Measurements from ENCODE around the gene PGM2. TPM values are rescaled to one million over a fixed set of nuclear protein-coding genes. Genes with fewer than 3 reads are reported as not detected.

Gene PGM2
- total RNA-seq, 2 experiments from 2014 or later: 49.2 to 54.5 TPM

- Mint-ChIP-seq H3K36me3 (ENCODE audit: low read depth) (peaks cover 42% of the 10 kb centered on the region), H3K9me3 (ENCODE audit: insufficient read depth) (no peaks in the 10 kb centered on the region), H3K27me3 (ENCODE audit: low read depth) (no peaks in the 10 kb centered on the region), H3K27ac (no peak overlapping the region), H3K4me1 (ENCODE audit: low read depth) (peaks cover 3% of the 10 kb centered on the region), H3K4me3 (no peak overlapping the region)
- DNase-seq (no peak), ATAC-seq (no peak)
- POLR2A ChIA-PET: no interaction called here
- CTCF ChIA-PET: no interaction called here
Measured at GRCh38 chr4:37904824-37905223, 78.3 kb downstream of the PGM2 start.

GRCh38 chr4:37905533-37906169, 79.2 kb downstream of the PGM2 start:
- H3K4me1 Mint-ChIP-seq (ENCODE audit: low read depth): peaks cover 3% of the 10 kb centered on the region
- H3K27me3 Mint-ChIP-seq (ENCODE audit: low read depth): no peaks in the 10 kb centered on the region
- DNase-seq: no peak
- ChIA-PET CTCF (no interaction called here), POLR2A (no interaction called here)
- no peak overlapping the region for H3K27ac Mint-ChIP-seq
- peaks cover 40% of the 10 kb centered on the region for H3K36me3 Mint-ChIP-seq (ENCODE audit: low read depth)
- no peaks in the 10 kb centered on the region for H3K9me3 Mint-ChIP-seq (ENCODE audit: insufficient read depth)
- H3K4me3 Mint-ChIP-seq: no peak overlapping the region
- ATAC-seq: no peak

- no peaks in the 10 kb centered on the region for H3K9me3 Mint-ChIP-seq (ENCODE audit: insufficient read depth)
- ChIA-PET POLR2A (no interaction called here), CTCF (no interaction called here)
- no peak for DNase-seq
- H3K27ac Mint-ChIP-seq: no peak overlapping the region
- peaks cover 10% of the 10 kb centered on the region for H3K4me1 Mint-ChIP-seq (ENCODE audit: low read depth)
- no peak for ATAC-seq
- H3K27me3 Mint-ChIP-seq (ENCODE audit: low read depth): no peaks in the 10 kb centered on the region
- H3K4me3 Mint-ChIP-seq: no peak overlapping the region
- H3K36me3 Mint-ChIP-seq (ENCODE audit: low read depth): peaks cover 26% of the 10 kb centered on the region
Measured at GRCh38 chr4:37908488-37909331, 82.2 kb downstream of the PGM2 start.

- ATAC-seq (no peak), DNase-seq (no peak)
- H3K27me3 Mint-ChIP-seq (ENCODE audit: low read depth): no peaks in the 10 kb centered on the region
- no peaks in the 10 kb centered on the region for H3K9me3 Mint-ChIP-seq (ENCODE audit: insufficient read depth)
- H3K4me3 Mint-ChIP-seq: no peak overlapping the region
- H3K27ac Mint-ChIP-seq: no peak overlapping the region
- ChIA-PET CTCF (no interaction called here), POLR2A (no interaction called here)
- H3K36me3 Mint-ChIP-seq (ENCODE audit: low read depth): peaks cover 23% of the 10 kb centered on the region
- peaks cover 10% of the 10 kb centered on the region for H3K4me1 Mint-ChIP-seq (ENCODE audit: low read depth)
Measured at GRCh38 chr4:37909332-37910090, 83.0 kb downstream of the PGM2 start.

GRCh38 chr4:37910091-37910486, 83.6 kb downstream of the PGM2 start:
- Mint-ChIP-seq H3K27ac (no peak overlapping the region), H3K36me3 (ENCODE audit: low read depth) (peaks cover 19% of the 10 kb centered on the region), H3K27me3 (ENCODE audit: low read depth) (no peaks in the 10 kb centered on the region), H3K4me3 (no peak overlapping the region), H3K9me3 (ENCODE audit: insufficient read depth) (no peaks in the 10 kb centered on the region), H3K4me1 (ENCODE audit: low read depth) (peaks cover 10% of the 10 kb centered on the region)
- DNase-seq (no peak), ATAC-seq (no peak)
- POLR2A ChIA-PET: no interaction called here
- CTCF ChIA-PET: no interaction called here

Other genes with a start within 250 kb of the PGM2 start
- gene RELL1, start 140.3 kb upstream of the PGM2 start, total RNA-seq: 10 to 100 TPM; 41.9 to 43.2 TPM
- 10 to 100 TPM; 84.4 to 87.6 TPM for gene TBC1D1, start 64.4 kb downstream of the PGM2 start, total RNA-seq
- gene PTTG2, start 133.7 kb downstream of the PGM2 start, total RNA-seq: 1 to 10 TPM; 1.8 to 2.2 TPM